ENCODE results near the gene FDXACB1.
"Not testable (repeated sequence)": the region's sequence is repeated elsewhere in the genome, so short reads cannot be mapped to it uniquely, and the experiment has no call there.

FDXACB1 gene

DNA sequence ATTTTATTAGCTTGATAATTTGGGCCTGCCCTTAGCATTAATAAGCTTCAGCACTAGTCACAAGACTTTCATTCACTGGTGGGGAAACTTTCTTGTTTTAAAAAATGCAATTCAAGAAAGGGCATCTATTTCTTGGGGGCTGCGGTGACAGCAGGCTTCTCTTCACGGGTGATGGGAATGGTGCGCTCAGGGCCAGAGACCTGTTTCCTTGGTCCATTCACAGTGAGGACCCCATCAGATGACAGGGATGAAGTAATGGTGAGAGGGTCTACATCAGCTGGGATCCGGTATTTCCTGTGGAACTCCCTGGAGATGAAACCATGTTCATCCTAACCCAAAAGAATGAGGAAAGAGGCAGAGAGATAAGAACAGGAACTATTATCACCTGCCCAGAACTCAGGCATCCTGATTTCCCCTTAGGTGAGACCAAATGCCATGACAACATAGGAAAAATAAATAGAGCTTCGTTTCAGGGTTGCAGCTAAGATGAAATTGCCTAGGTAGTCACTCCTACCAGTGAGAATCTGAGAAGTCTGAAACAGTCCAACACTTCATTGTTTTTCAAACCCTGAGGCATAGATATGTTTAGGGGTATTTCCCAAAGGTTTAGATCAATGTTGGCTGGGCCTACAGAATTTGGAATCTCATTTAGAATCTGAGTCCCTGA is 29.8 kb upstream of the FDXACB1 start:
- no peak for DNase-seq

DNA sequence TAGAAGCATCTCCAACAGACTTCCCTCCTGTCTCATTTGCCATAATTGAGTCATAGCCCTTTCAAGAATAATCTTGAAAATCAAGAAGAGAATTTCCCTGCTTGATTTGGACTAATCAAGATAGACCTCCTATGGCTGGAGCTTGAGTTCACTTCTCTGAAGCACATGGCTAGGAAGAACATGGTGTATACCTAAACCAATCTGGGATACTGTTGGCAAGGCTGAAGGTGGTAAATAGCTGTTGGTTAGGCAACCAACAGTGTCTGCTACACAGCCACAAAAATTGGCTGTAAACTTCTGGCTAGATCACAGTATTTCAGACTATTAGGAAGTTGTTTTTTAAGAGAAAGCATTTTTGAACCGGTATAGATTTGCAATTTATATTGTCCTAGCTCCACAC is 27.7 kb upstream of the FDXACB1 start:
- no peak for DNase-seq

- DNase-seq = no peak
Observed at GRCh38 chr11:111905411-111905810, 26.4 kb upstream of the FDXACB1 start.

DNA sequence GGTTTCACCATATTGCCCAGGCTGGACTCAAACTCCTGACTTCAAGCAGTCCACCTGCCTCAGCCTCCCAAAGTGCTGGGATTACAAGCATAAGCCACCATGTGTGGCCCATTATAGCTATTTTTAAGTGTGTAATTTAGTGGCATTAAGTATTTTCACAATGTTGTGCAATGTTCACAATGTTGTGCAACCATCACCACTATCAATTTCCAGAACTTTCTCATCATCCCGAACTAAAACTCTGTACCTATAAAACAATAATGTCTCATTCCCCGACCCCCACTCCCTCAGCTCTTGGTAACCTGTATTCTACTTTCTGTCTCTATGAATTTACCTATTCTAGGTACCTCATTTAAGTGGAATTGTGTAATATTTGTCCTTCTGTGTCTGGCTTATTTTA is 7.9 kb upstream of the FDXACB1 start:
- no peak for DNase-seq

DNA sequence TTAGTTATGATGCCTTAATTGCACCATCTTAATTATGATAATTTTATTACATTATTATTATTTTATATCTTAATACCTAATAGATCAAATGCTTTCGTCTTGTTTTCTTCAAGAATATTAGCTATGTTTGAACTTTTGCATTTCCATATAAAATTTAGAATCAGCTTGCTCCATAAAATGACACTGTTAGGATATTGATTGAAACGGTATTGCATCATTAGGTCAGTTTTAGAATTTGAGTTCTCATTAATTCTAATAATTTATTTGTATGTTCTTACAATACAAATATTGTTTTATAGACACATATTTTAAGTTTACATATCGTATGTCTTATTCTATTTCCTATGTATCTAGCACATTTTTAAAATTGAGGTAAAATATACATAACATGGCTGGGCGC is 7.1 kb upstream of the FDXACB1 start:
- no peak for DNase-seq

DNA sequence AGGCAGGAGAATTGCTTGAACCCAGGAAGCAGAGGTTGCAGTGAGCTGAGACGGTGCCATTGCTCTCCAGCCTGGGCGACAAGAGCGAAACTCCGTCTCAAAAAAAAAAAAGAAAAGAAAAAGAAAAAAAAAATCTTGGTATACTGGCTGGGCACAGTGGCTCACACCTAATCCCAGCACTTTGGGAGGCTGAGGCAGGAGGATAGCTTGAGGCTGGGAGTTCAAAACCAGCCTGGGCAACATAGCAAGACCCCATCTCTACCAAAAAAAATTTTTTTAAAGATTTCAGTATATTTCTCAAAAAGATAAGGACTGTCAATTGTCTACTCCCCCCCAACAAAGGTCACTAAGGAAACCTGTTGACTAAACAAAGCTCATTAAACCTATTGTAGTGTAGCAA is 6.1 kb upstream of the FDXACB1 start:
- DNase-seq = not testable (repeated sequence)

- DNase-seq = no peak
Observed at GRCh38 chr11:111882202-111882601, 3.2 kb upstream of the FDXACB1 start.

GRCh38 chr11:111879637-111879960 is 634 bp upstream of the FDXACB1 start:
- DNase-seq = no peak

- no peak for DNase-seq
Observed at GRCh38 chr11:111878385-111878848, 548 bp downstream of the FDXACB1 start.

GRCh38 chr11:111871693-111872161 is 7.2 kb downstream of the FDXACB1 start:
- DNase-seq = no peak

DNA sequence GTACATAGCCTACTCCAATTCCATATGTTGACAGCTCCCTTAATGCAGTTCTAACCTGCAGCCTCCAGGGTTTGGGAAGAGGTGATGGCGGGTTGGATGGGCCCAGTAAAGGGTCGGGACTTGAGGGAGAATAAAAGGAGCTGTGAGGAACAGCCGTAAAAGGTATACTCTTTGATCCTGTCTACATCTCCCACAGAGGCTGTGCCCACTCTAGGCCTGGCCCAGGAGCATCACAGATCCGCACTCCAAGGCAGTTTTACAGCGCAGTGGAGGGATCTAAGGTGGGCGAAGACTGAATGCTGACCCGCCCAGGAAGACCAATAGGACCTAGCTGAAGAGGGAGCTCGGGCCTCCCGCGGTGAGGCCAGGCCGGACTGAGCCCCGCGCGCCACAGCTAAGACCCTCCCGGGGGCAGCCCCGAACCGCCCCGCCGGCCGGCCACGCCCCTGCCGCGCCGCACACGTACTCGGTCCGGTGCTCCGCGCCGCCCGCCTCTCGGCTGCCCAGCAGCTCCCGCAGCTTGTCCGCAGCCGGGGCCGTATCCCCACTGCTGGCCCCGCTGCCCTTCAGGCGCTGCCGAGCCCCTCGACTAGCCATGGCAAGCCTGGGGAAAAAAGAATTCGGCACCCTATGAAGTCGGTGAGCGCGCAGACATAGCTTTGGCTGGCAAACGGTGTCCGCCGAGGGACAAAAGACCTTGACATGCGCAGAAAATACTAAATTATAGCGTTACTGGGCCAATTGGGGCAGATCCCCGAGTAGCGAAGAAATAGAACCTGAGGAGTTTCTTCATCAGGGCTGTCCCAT is 7.9 kb downstream of the FDXACB1 start, which contains the start of gene ALG9:
Gene ALG9, minus strand, starts transcription at position 696 of the 807 bp plus-strand sequence. Its CDS starts 99 bp downstream, at position 597.
- peak; percentile 93 for DNase-seq

DNA sequence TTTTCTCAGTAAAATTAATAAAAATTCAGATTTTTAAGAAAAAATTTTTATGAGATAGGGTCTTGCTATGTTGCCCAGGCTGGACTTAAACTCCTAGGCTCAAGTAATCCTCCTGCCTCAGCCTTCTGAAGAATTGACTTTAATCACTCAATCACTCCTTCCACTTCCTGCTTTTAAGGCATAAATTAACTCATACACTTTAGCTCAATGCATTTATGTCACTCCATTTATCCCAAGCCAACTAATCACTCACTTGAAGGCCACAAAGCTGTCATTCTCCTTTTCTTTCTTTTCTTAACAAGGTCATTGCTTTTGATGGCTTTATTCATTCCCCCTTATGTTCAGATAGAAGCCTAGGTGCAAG is 8.5 kb downstream of the FDXACB1 start:
- DNase-seq = no peak

DNA sequence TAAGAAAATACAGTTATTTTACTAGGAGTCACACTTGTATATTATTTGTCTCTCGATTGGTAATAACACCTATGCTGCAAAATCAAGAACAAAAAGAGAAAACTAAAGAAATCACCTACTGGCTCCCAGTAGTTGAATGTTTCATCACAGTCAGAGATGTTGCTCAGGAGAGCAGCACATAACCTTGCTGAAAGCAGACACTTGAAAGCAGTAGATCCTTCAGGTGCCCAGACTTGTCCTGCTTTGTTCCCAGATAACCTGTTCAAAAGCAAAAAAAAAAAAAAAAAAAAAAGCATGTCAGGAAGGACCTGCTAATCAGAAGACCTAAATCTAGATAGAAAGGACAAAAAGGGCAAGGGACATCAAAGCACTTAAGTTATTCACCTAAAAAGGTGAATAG is 8.9 kb downstream of the FDXACB1 start:
- DNase-seq = no peak

GRCh38 chr11:111860257-111860656 is 18.7 kb downstream of the FDXACB1 start:
- DNase-seq = no peak

DNA sequence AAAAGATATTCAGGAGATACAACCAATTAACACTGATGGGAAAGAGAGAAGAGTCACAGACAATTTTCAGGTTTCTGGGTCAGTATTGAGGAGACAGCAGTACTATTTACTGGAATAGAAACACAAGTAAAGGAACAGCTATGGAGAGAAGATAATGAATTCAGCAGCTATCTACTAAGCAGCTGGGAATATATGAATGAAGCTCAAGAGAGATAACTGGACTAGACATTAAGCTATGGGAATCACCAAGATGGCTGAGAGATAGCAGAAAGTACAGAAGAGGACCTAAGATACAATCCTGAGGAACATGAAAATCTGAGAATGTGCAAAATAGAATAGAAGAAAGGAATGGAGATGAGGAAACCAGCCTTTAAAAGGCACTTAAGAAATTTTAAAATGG is 23.5 kb downstream of the FDXACB1 start:
- no peak for DNase-seq

DNA sequence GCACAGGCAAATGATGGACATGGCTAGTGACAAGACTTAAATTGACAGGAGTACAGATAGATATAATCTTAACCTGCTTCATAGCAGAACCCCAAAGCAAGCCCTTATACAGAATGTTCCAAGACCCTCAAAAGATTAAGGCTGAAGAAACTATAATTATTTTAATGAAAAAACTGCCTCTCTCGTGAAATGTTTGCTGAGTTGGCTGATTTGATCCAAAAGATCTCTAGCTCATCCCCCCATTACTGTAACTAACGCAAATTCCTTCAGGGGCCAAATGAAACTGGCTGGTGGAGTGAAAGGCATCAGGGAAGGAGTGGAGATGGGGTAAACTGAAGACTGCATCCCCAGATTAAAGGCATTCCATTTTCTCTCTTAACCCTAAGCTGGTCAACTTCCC is 26.9 kb downstream of the FDXACB1 start:
- DNase-seq = no peak

- no peak for DNase-seq
Observed at GRCh38 chr11:111851636-111852035, 27.3 kb downstream of the FDXACB1 start.

GRCh38 chr11:111851067-111851466 is 27.9 kb downstream of the FDXACB1 start:
- DNase-seq = no peak

DNA sequence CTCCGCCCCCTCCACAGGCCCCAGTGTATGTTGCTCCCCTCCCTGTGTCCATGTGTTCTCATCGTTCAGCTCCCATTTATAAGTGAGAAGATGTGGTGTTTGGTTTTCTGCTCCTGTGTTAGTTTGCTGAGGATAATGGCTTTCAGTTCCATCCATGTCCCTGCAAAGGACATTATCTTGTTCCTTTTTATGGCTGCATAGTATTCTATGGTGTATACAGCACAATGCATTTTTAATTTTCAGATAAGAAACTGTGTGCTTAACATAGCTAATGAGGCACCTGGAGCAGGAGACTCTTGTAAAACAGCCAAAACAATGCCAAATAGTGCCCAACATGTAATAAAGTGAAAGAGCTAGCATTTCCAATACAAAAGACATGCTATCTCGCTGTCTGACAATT is 29.3 kb downstream of the FDXACB1 start:
- no peak for DNase-seq

DNA sequence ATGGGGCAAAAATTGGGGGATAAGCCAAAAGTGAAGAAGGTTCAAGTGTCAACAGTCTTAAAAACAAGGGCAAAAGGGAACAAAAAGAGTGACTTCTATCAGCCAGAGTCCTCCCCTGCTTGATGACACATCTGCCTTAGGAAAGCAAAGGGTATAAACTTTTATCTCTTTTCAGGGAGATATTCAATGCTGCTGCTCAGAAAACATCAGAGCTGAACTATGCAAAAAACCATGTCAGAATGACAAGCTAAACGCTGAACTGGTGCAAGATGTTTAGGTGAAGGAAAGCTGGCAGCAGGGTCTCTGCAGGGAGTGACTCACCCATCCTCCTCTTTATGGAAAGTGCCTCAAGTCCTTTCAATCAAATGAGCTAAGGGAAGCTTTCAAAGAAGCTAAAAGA is 32.3 kb downstream of the FDXACB1 start:
- no peak for DNase-seq

DNA sequence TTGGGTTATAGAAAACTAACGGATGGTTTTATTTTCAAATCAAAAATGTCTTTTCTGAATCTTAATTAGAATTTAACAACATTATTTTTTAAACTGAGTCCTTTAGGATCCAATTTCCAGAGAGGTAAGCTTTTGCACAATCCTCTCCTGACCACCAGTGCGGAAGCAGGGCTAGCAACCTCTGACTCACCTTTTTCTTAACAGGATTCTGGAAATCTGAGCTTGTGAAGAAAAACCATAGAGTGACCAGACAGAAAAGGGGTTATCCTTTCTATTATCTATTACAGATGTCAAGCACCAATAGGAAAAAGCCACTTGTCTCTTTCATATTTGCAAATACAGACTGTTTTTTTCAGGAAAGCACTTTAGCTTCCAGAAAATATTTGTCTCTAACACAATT is 32.9 kb downstream of the FDXACB1 start:
- DNase-seq = no peak

DNA sequence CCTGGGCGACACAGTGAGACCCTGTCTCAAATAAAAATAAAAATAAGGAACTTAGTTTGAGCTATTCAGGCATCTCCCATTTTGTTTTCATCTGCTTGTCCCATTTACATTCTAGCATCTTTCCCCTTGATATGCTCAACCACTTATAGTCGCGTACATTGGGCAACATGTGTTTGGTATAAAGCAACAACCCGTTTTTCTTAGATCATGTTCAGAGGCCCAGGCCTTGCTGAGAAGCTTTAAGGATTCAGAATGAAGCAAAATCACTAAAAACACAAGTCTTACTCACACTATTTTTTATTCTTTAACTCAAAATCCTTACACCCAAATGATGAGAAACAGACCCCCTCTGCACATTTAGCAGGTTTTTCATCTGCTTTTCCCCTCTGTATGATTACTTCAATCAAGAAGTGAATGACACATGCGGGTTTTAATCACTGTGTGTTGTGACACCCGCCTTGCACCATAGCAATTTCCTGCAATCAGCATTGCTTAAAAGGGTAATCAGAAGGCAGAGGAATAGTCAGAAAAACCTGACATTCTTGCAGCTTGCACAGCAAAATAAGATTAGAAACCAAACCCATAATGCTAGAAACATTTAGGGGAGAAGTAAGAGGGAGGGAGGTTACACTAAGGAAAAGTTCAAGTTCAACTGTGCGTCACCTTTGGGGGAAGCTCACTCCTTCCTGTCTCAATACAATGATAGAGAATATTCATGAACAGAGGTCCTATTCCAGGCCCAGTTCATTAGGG is 33.5 kb downstream of the FDXACB1 start:
- DNase-seq = no peak

DNA sequence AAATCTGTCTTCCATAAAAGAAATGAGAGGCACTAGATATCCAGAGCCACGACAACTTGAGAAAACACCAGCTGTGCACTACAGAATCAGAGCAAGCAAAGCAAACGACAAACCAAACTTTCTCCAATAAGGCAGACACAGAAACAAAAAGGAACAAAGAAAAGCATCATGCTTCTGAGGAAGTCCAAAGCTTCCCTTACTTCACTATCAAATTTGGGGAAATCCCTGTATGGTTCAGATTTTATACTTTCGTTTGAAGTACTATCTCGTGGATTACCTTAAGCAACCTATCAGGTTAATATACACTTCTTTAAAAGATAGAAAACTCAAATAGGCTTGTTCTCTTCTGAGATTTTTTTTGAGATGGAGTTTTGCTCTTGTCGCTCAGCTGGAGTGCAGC is 35.3 kb downstream of the FDXACB1 start:
- no peak for DNase-seq
